K562 (cell line): ENCODE measurements around the gene PROM2. TPM values are rescaled to one million over a fixed set of nuclear protein-coding genes. Genes with fewer than 3 reads are reported as not detected.

Source experiments
- ATAC-seq: fragments of 200-7000 bp; cut with Tn5 transposase; 3 replicates; pipeline ENCODE4 v1.9.1; 2020; ENCODE audit warnings: moderate library complexity
- BruUV-seq: library from RNA; stranded (reverse); fragments of 400-500 nt; replicated peaks from 2 replicates; lab custom pipeline; 2021; lab: Mats Ljungman, UMichigan
- CTCF ChIA-PET: fragments of 300-600 bp; formaldehyde crosslinking; extraction: SDS; loops from one replicate; lab custom pipeline; 2021; ENCODE audit warnings: low intra/inter-chr PET ratio; lab: Yijun Ruan, JAX
- POLR2A ChIA-PET: fragments of 300-600, 350-650 bp; sonication (Branson Sonifier 250); formaldehyde crosslinking; extraction: SDS; loops from one replicate; lab custom pipeline; 2021; ENCODE audit warnings: antibody characterized with exemption, inconsistent platforms; lab: Yijun Ruan, JAX
- DNase-seq, 4 experiments: peaks; one replicate each; pipeline versions ENCODE4 v3.0.0 to v3.0.0-alpha.2; 2011 to 2018; ENCODE audit warnings: low spot score in 3 of 4, mixed read lengths in 3 of 4; ENCODE audit errors: extremely low read depth in 1 of 4
- FAIRE-seq: peaks from 2 replicates; lab custom pipeline; 2011; peaks lifted over from hg19 to GRCh38; lab: Jason Lieb, UNC
- H2AFZ ChIP-seq: 2 replicates; pipeline ENCODE4 v1.6.0; 2011; ENCODE audit warnings: low read depth, low read length, control low read depth, inconsistent platforms
- H3K27ac ChIP-seq: fragments of 200-600 bp; 3 replicates; pipeline ENCODE4 v1.8.0; 2011; ENCODE audit warnings: low read depth, mild to moderate bottlenecking, control low read depth, inconsistent platforms, low read length, moderate library complexity, mixed read lengths; ENCODE audit errors: extremely low read depth
- H3K27me3 ChIP-seq, 2 experiments: fragments of 300-600 bp in 1 of 2; 2 replicates in 1 of 2; 3 replicates in 1 of 2; pipeline versions ENCODE4 v1.6.0 to v1.8.0; 2011; ENCODE audit warnings: inconsistent platforms in 2 of 2, low read length in 2 of 2, mild to moderate bottlenecking in 1 of 2, mixed read lengths in 1 of 2, moderate library complexity in 1 of 2; ENCODE audit not compliant: control insufficient read depth in 2 of 2, insufficient read depth in 2 of 2
- H3K36me3 ChIP-seq: fragments of 300-600 bp; 3 replicates; pipeline ENCODE4 v1.8.0; 2011; ENCODE audit warnings: mild to moderate bottlenecking, low read length, inconsistent platforms; ENCODE audit not compliant: control insufficient read depth, insufficient read depth
- H3K4me1 ChIP-seq, 2 experiments: fragments of 200-600 bp in 1 of 2; replicated peaks in 1 of 2; 2 replicates in 1 of 2; 3 replicates in 1 of 2; pipeline versions ENCODE4 v1.5.1 to v1.8.0; 2011; ENCODE audit warnings: inconsistent platforms in 2 of 2, low read length in 2 of 2, mild to moderate bottlenecking in 1 of 2, mixed read lengths in 1 of 2, moderate library complexity in 1 of 2; ENCODE audit not compliant: control insufficient read depth in 2 of 2, insufficient read depth in 2 of 2
- H3K4me2 ChIP-seq: 2 replicates; pipeline ENCODE4 v1.6.1; 2011; ENCODE audit warnings: low read length, control low read depth, inconsistent platforms, mixed read lengths; ENCODE audit not compliant: insufficient read depth
- H3K4me3 ChIP-seq: fragments of 200-600 bp; sonication (generic), shearing (Covaris generic); 2 replicates; pipeline ENCODE4 v1.5.1; 2016; ENCODE audit warnings: control low read depth, inconsistent platforms
- H3K79me2 ChIP-seq: fragments of 200-600 bp; 3 replicates; pipeline ENCODE4 v1.8.0; 2011; ENCODE audit warnings: low read length, inconsistent platforms; ENCODE audit not compliant: control insufficient read depth, insufficient read depth
- H3K9ac ChIP-seq, 2 experiments: 2 replicates each; pipeline versions ENCODE4 v1.6.0 to v1.6.1; 2011; ENCODE audit warnings: low read depth in 2 of 2, low read length in 2 of 2, control low read depth in 1 of 2, inconsistent platforms in 1 of 2, mild to moderate bottlenecking in 1 of 2, mixed read lengths in 1 of 2; ENCODE audit not compliant: insufficient read depth in 1 of 2
- H3K9me1 ChIP-seq: one replicate; pipeline ENCODE4 v1.6.0; 2011; ENCODE audit warnings: inconsistent platforms, mild to moderate bottlenecking, low read length, moderate library complexity; ENCODE audit not compliant: control insufficient read depth, insufficient read depth
- H3K9me3 ChIP-seq: replicated peaks from 2 replicates; pipeline ENCODE4 v1.5.1; 2011; ENCODE audit warnings: low read depth, low read length, inconsistent platforms; ENCODE audit not compliant: control insufficient read depth, insufficient read depth
- H4K20me1 ChIP-seq: replicated peaks from 2 replicates; pipeline ENCODE4 v1.6.1; 2011; ENCODE audit warnings: low read length, inconsistent platforms, mixed read lengths; ENCODE audit not compliant: control insufficient read depth, insufficient read depth
- CBX1 ChIP-seq: sonication (generic); IDR thresholded peaks from 2 replicates; pipeline ENCODE4 v1.6.1; 2016; ENCODE audit warnings: antibody characterized with exemption, low read depth, mild to moderate bottlenecking
- SRF ChIP-seq, 2 experiments: fragments of 250-450, 450-650 bp in 1 of 2; sonication (Bioruptor Pico) in 1 of 2; sonication (generic) in 1 of 2; formaldehyde crosslinking; IDR thresholded peaks; 2 replicates each; pipeline versions ENCODE4 v1.5.0 to v1.5.1; 2020 to 2022; ENCODE audit warnings: mild to moderate bottlenecking in 1 of 2, missing genetic modification reagents in 1 of 2
- WGBS: fragments of 100-300 bp; shearing (Covaris generic); methylation state at CpG from one replicate; pipeline ENCODE4 v1.1.6; 2016; ENCODE audit warnings: low coverage, mixed read lengths; ENCODE audit not compliant: insufficient coverage; ENCODE audit errors: missing lambda C conversion rate; 5-methylcytosine and 5-hydroxymethylcytosine counted together
- in situ Hi-C: fragments of 300-500 bp; cut with MboI; formaldehyde crosslinking; loops from 4 replicates; pipeline ENCODE4 v1.15.0; 2018; ENCODE audit warnings: inconsistent platforms, mixed read lengths
- intact Hi-C: fragments of 100-400 bp; cut with micrococcal nuclease; formaldehyde crosslinking; loops from 2 replicates; pipeline ENCODE4 v1.14.2; 2022
- polyA plus RNA-seq, 8 experiments: library from polyadenylated mRNA; depleted of rRNA in 4 of 8; stranded (reverse) in 5 of 8; unstranded in 3 of 8; fragments of >200 nt; fragmentation: Nextera tagmentation in 2 of 8; fragmentation: Illumina TruSeq in 1 of 8; extraction: Ambion mirVana in 2 of 8; extraction: Trizol in 1 of 8; gene quantifications; 2 replicates each; pipeline versions ENCODE4 v1.2.1 to v1.2.3, GENCODE V29; 2011 to 2014; ENCODE audit warnings: inconsistent platforms in 1 of 8, missing spikeins in 1 of 8
- total RNA-seq, 7 experiments: library from RNA; depleted of rRNA in 6 of 7; stranded (reverse); fragments of >200 nt in 6 of 7; fragmentation: Illumina TruSeq in 2 of 7; extraction: Trizol in 2 of 7; gene quantifications; 2 replicates each; pipeline versions ENCODE4 v1.2.1 to v1.2.3, GENCODE V29; 2011 to 2021; ENCODE audit warnings: low replicate concordance in 1 of 7
- TF ChIP-seq, protein P1 (sequence below): sonication (generic); formaldehyde crosslinking; IDR thresholded peaks from 2 replicates; pipeline ENCODE4 v1.8.0; 2022; ENCODE audit warnings: missing genetic modification reagents, mild to moderate bottlenecking, borderline replicate concordance

Gene PROM2
- total and polyA plus RNA-seq, 9 of the 15 experiments (the other 6 are each of a cell fraction or from before 2014, with no cell fraction given), result not detected

DNA sequence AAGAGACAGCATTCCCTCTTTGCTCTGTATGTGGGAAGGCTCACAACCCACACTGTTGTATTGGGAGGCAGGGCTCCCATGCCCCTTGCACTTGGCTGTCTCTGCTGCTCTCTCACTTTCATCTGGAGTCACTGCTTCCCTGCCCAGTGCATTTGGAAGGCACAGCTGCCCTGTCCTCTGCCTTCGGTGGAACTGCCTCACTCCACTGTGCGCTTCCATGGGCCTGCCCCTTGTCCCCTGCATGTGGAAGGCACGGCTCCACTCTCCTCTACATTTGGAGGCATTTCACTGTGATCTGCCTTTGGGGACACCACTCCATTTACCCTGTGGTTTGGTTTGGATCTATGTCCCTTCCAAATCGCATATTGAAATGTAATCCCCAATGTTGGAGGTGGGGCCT is 9.1 kb upstream of the PROM2 start (continued):
- TF ChIP-seq, protein P1, sequence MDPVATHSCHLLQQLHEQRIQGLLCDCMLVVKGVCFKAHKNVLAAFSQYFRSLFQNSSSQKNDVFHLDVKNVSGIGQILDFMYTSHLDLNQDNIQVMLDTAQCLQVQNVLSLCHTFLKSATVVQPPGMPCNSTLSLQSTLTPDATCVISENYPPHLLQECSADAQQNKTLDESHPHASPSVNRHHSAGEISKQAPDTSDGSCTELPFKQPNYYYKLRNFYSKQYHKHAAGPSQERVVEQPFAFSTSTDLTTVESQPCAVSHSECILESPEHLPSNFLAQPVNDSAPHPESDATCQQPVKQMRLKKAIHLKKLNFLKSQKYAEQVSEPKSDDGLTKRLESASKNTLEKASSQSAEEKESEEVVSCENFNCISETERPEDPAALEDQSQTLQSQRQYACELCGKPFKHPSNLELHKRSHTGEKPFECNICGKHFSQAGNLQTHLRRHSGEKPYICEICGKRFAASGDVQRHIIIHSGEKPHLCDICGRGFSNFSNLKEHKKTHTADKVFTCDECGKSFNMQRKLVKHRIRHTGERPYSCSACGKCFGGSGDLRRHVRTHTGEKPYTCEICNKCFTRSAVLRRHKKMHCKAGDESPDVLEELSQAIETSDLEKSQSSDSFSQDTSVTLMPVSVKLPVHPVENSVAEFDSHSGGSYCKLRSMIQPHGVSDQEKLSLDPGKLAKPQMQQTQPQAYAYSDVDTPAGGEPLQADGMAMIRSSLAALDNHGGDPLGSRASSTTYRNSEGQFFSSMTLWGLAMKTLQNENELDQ (CRISPR knock-in tag), result no peak

DNA sequence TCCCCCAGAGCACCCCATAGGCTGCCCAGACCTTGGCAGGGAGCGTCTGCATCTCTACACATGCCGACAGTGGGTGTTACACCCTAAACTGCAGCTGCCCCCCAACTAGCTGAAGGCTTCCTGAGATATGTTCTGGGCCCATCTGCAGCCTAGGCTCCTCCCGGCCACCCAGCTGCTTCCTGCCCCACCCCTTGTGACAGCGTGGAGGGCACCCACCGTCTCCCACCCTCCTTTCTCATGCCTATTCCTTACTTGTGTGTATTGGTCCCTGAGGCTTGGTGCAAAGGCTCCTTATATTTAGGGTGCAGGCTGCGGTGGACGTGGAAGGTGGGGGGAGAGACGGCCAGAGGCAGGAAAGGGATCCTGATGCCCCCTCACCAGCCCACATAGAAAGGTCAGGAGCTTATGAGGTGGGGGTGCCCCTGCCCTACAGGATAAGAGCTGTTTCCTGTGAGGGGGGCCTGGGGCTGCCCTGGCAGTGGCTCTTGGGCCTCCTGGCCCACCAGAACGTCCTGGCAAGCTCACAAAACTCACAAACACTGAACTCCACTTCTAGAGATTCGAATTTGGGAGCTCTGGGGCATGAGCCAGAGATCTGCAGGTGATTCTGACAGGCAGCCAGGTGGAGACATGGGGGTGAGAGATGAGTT is 7.3 kb upstream of the PROM2 start:
- Histone ChIP-seq H3K27ac (no peak overlapping the region), H3K9me3 (no peaks in the 10 kb centered on the region), H2AFZ (no peak overlapping the region), H3K9me1 (no peaks in the 10 kb centered on the region), H3K4me3 (no peak overlapping the region), H4K20me1 (no peaks in the 10 kb centered on the region), H3K9ac (no peak overlapping the region), H3K79me2 (no peaks in the 10 kb centered on the region), H3K4me1 (no peaks in the 10 kb centered on the region; a peak in 1 of 5 replicates), H3K27me3 (peaks cover 2 to 48% of the 10 kb centered on the region in 2 experiments; a peak in 2 of 5 replicates), H3K4me2 (no peak overlapping the region), H3K36me3 (no peaks in the 10 kb centered on the region)
- ChIA-PET CTCF (no interaction called here), POLR2A (no interaction called here)
- BruUV-seq, result no TSS peak
- TF ChIP-seq SRF (CRISPR knock-in tag; IDR thresholded peaks at IDR 0.05), result no peak
- no peak for TF ChIP-seq CBX1
- no peak for FAIRE-seq
- WGBS, result 4% methylated on average over 10 of the region's 10 CpGs
- in situ Hi-C loops (no loop called here), intact Hi-C loops (no loop called here)
- ATAC-seq, result no peak
- DNase-seq, result no peak
